Stomach (tissue), 4 donors: ENCODE data around the gene DPEP2NB.

Source experiments
- CTCF ChIP-seq, 7 experiments: fragments of 450-650 bp in 4 of 7; fragments of 200-600 bp in 3 of 7; sonication (generic) in 3 of 7; IDR thresholded peaks; one replicate each; pipeline ENCODE4 v1.5.1; 2016 to 2019; ENCODE audit warnings: antibody characterized with exemption in 7 of 7, control low read depth in 2 of 7, mild to moderate bottlenecking in 1 of 7
- EP300 ChIP-seq: sonication (generic); formaldehyde crosslinking; IDR thresholded peaks from one replicate; pipeline ENCODE4 v1.6.1; 2017; ENCODE audit warnings: antibody characterized with exemption
- POLR2AphosphoS5 ChIP-seq, 3 donors: sonication (generic); formaldehyde crosslinking; IDR thresholded peaks; one replicate each; pipeline ENCODE4 v1.6.1; 2016; ENCODE audit warnings: antibody characterized with exemption in 3 of 3

- TF ChIP-seq CTCF (IDR thresholded peaks at IDR 0.05) (no peak), EP300 (no peak), POLR2AphosphoS5 (IDR thresholded peaks at IDR 0.05) (no peak)
Observed at GRCh38 chr16:67992661-67993206, 23.0 kb downstream of the DPEP2NB start.
